Lower leg skin (tissue), 4 donors: Measurements from ENCODE around the gene AKR1A1. TPM values are rescaled to one million over a fixed set of nuclear protein-coding genes. Genes with fewer than 3 reads are reported as not detected.

Source experiments
- DNase-seq, 2 donors: peaks; one replicate each; pipeline ENCODE4 v3.0.0-alpha.2; 2019; ENCODE audit warnings: low spot score in 2 of 2
- H3K4me3 ChIP-seq: fragments of 200-600 bp; sonication (generic); 2 replicates; pipeline ENCODE4 v1.5.1; 2017; ENCODE audit warnings: mild to moderate bottlenecking, low read depth; ENCODE audit not compliant: poor library complexity, severe bottlenecking
- POLR2A ChIP-seq, 2 donors: fragments of 450-650 bp; IDR thresholded peaks; one replicate each; pipeline ENCODE4 v1.6.1; 2016 to 2017; ENCODE audit warnings: antibody characterized with exemption in 2 of 2, mild to moderate bottlenecking in 1 of 2, moderate library complexity in 1 of 2
- WGBS, 2 donors: methylation state at CpG; one replicate each; pipeline ENCODE4 v1.1.5; 2018; 5-methylcytosine and 5-hydroxymethylcytosine counted together
- intact Hi-C: fragments of 100-400 bp; cut with DNase I; formaldehyde crosslinking; loops from one replicate; pipeline ENCODE4 v1.15.0; 2023; ENCODE audit warnings: low total_unique reads
- total RNA-seq, 4 donors: library from RNA; depleted of rRNA; stranded (reverse); fragments of >200 nt; gene quantifications; one replicate each; pipeline ENCODE4 v1.1.0, GENCODE V29; 2016
- TF ChIP-seq, protein P1 (sequence below), 3 donors: fragments of 450-650 bp; IDR thresholded peaks; one replicate each; pipeline ENCODE4 v1.5.1; 2016; ENCODE audit warnings: antibody characterized with exemption in 3 of 3, mild to moderate bottlenecking in 3 of 3, moderate library complexity in 2 of 3

AKR1A1 gene
- total RNA-seq, 4 donors from 2014 or later = 42.1 to 79.2 (median 57.8) TPM

DNA sequence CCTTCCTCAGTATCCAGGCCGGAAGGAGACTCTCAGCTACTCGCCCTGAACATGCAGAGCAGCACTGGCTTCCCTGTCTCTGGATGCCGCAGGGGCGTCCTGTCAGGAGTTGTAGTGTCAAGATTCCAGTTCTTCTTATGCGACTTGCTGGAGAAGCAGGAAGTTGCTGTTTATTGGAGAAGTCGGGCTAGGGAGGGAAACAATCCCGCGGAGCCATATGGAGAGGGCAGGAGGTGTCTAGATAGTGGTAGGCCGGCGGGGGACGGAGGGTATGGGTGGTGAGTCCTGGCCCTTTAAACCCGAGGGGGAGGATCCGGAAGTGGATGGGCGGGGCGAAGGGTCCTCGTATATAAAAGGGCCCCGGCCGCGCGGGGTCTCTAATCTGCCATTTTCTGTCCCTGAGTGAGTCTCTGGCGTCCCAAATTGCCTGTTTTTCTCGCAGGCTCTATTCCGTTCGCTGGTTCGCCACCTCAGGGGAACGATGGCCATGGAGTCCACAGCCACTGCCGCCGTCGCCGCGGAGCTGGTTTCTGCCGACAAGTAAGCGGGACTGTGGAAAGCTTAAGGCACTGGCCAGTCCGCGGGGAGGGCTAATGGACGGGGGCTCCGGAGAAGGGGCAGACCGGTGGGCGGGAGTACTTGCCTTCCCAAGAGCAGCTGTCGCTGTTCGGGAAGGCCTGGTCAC, 33.2 kb downstream of the AKR1A1 start, which contains the start of gene NASP:
Gene NASP (plus strand): TSS at position 376 of the 685 bp plus-strand sequence. CDS start 106 bp downstream, at position 482.
- WGBS, 2 donors = 0% methylated on average over 35 to 40 of the region's 41 CpGs
- TF ChIP-seq POLR2A (IDR thresholded peaks at IDR 0.05) = no peak
- TF ChIP-seq, protein P1, sequence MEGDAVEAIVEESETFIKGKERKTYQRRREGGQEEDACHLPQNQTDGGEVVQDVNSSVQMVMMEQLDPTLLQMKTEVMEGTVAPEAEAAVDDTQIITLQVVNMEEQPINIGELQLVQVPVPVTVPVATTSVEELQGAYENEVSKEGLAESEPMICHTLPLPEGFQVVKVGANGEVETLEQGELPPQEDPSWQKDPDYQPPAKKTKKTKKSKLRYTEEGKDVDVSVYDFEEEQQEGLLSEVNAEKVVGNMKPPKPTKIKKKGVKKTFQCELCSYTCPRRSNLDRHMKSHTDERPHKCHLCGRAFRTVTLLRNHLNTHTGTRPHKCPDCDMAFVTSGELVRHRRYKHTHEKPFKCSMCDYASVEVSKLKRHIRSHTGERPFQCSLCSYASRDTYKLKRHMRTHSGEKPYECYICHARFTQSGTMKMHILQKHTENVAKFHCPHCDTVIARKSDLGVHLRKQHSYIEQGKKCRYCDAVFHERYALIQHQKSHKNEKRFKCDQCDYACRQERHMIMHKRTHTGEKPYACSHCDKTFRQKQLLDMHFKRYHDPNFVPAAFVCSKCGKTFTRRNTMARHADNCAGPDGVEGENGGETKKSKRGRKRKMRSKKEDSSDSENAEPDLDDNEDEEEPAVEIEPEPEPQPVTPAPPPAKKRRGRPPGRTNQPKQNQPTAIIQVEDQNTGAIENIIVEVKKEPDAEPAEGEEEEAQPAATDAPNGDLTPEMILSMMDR (IDR thresholded peaks at IDR 0.05) = no peak
- intact Hi-C loops = no loop called here
- peak; percentile 88 to 98 for DNase-seq
- H3K4me3 ChIP-seq = peak within 1 kb of the TSS; percentile 97

DNA sequence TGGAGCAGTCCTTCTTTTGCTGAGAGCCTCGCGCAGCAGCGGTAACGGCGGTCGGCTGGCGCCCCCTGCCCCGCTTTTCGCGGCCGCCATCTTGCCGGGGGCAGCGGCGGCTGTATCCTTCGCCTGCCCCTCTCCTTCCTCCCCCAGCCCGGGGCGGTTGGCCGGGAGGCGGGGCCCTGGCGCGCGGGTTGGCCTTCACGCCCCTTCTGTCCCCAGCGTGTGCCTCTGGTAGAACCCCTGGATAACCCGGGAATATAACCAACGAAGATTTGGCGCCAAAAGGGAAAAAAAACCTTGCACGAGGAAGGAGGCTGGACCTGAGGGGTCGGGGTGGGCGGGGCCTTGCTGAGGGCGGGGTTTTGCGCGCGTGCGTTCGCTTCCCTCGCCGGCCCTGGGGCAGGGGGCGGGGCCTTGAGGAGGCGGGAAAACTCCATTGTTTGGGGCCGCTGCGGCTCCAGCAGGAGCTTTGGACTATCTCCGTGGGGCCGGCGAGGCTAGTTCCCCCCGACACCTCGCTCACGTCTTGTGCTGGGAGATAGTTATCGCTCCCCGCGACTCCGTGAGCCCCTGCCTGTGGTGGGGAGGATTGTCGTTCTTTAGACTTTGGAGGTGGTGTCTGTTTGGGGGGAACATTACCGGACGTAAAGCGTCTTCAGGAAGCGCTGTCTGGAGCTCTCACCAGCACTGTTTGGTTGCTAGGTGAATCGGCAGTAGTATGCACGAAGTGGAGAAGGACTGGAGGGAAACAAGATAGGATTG, 33.9 kb downstream of the AKR1A1 start:
- peak overlapping the region; percentile 97 for H3K4me3 ChIP-seq
- 0 to 1% methylated on average over 43 to 59 of the region's 59 CpGs for WGBS, 2 donors
- intact Hi-C loops = no loop called here
- DNase-seq = peak; percentile 83 to 97
- TF ChIP-seq POLR2A (IDR thresholded peaks at IDR 0.05) = no peak
- TF ChIP-seq, protein P1 (IDR thresholded peaks at IDR 0.05) = no peak

DNA sequence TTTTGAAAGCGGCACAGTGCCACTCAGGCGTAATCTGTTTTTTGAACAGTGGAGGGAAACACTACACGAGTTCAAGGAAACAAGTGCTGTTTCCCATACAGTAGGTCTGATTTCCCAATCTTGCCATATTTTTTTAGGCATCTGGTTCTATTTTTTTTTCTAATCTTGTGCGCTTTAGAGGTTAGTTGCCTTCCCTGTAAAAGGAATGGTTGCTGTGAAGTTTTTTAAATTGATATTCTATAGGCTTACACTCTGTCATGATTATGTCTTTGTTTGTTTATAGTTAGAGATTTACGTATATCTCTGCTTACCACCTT, 34.4 kb downstream of the AKR1A1 start:
- 1% methylated on average over 5 of the region's 5 CpGs for WGBS, 2 donors
- no peak for DNase-seq
- H3K4me3 ChIP-seq = peak overlapping the region; percentile 97
- TF ChIP-seq, protein P1 (IDR thresholded peaks at IDR 0.05) = no peak
- no peak for TF ChIP-seq POLR2A (IDR thresholded peaks at IDR 0.05)
- intact Hi-C loops = no loop called here

DNA sequence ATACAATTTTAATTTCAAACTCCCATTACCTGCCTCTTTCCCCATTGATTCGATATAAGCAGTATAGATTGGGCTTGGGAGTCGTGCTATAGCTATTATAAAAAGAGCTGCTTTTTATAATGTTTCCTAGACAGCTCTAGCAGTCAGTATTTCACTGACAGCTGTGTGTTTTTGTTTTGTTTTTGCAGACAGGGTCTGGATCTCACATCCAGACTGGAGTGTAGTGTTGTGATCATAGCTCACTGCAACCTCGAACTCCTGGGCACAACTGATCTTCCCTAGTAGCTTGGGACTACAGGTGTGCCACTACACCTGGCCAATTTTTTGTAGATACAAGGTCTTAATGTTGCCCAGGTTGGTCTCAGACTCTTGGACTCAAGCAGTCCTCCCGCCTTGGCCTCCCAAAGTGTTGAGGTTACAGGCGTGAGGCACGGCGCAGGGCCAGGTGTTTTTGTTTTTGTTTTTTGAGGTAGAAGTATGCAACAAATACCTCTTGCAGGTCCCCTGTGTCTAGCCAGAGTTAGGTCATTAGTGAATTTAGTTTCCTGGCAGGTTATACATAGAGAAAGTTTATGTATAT, 35.0 kb downstream of the AKR1A1 start:
- TF ChIP-seq, protein P1 (IDR thresholded peaks at IDR 0.05) = no peak
- no peak for TF ChIP-seq POLR2A (IDR thresholded peaks at IDR 0.05)
- WGBS, 2 donors = 39 to 40% methylated on average over 7 of the region's 7 CpGs
- intact Hi-C loops = no loop called here
- H3K4me3 ChIP-seq = no peak overlapping the region
- DNase-seq = peak in 1 of 2 donors; percentile 72

DNA sequence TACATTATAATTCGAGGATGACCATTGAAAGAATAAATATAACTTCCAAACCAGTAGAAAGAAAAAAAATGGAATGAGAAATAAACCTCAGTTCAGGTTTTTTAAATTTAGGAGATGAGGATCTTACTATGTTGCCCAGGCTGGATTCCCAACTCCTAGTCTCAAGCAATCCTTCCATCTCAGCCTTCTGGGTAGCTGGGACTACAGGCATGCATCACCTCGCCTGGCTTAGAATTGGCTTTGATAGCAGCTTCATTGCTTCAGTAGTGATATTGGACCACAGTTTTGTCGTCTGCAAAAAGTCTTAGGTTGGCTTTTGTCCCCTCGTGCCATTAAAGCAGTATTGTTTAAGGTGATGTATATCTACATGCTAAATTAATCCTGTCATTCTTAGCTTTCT, 36.1 kb downstream of the AKR1A1 start:
- 77 to 78% methylated on average over 4 of the region's 4 CpGs for WGBS, 2 donors

More for the DNA sequence above, 36.1 kb downstream of the AKR1A1 start:
- H3K4me3 ChIP-seq = no peak overlapping the region
- intact Hi-C loops = no loop called here
- TF ChIP-seq POLR2A (IDR thresholded peaks at IDR 0.05) = no peak
- TF ChIP-seq, protein P1 (IDR thresholded peaks at IDR 0.05) = no peak
- peak in 1 of 2 donors; percentile 49 for DNase-seq
